Activated CD8-positive, alpha-beta memory T cell treated with anti-CD3 and anti-CD28 coated beads for 4 hours (primary cell): Measurements from ENCODE around the gene H1-8.
"Not testable (repeated sequence)": the region's sequence is repeated elsewhere in the genome, so short reads cannot be mapped to it uniquely, and the experiment has no call there.

ENCODE experiments used
- DNase-seq, 2 donors: peaks; one replicate each; pipeline ENCODE4 v3.0.0-alpha.2; 2020; ENCODE audit warnings: low read depth in 2 of 2

Gene H1-8

GRCh38 chr3:129515108-129515820 is 27.7 kb upstream of the H1-8 start:
- DNase-seq: not testable (repeated sequence)

- not testable (repeated sequence) for DNase-seq
Measured at GRCh38 chr3:129515821-129516432, 27.0 kb upstream of the H1-8 start.

GRCh38 chr3:129517516-129517915 is 25.5 kb upstream of the H1-8 start:
- DNase-seq: no peak

- DNase-seq: no peak
Measured at GRCh38 chr3:129518038-129518561, 24.9 kb upstream of the H1-8 start.

- no peak for DNase-seq
Measured at GRCh38 chr3:129518581-129518980, 24.4 kb upstream of the H1-8 start.

GRCh38 chr3:129519449-129519848 is 23.5 kb upstream of the H1-8 start:
- no peak for DNase-seq

- no peak for DNase-seq
Measured at GRCh38 chr3:129519896-129520715, 22.9 kb upstream of the H1-8 start.

- DNase-seq: no peak
Measured at GRCh38 chr3:129520960-129521359, 22.0 kb upstream of the H1-8 start.

- DNase-seq: no peak
Measured at GRCh38 chr3:129521611-129522010, 21.4 kb upstream of the H1-8 start.

GRCh38 chr3:129522953-129523352 is 20.0 kb upstream of the H1-8 start:
- no peak for DNase-seq

GRCh38 chr3:129524081-129524480 is 18.9 kb upstream of the H1-8 start:
- no peak for DNase-seq

- no peak for DNase-seq
Measured at GRCh38 chr3:129525341-129525968, 17.5 kb upstream of the H1-8 start.

GRCh38 chr3:129526121-129526900 is 16.7 kb upstream of the H1-8 start:
- DNase-seq: no peak

- DNase-seq: no peak
Measured at GRCh38 chr3:129527262-129527661, 15.7 kb upstream of the H1-8 start.

GRCh38 chr3:129528589-129529100 is 14.3 kb upstream of the H1-8 start, which contains the start of gene RHO:
Gene RHO, plus strand, starts transcription at chr3:129528639. Its CDS starts 95 bp downstream, at chr3:129528734.
- no peak for DNase-seq

GRCh38 chr3:129529436-129530210 is 13.4 kb upstream of the H1-8 start:
- DNase-seq: no peak

- no peak for DNase-seq
Measured at GRCh38 chr3:129530251-129530791, 12.7 kb upstream of the H1-8 start.

- DNase-seq: no peak
Measured at GRCh38 chr3:129530821-129531220, 12.2 kb upstream of the H1-8 start.

- DNase-seq: no peak
Measured at GRCh38 chr3:129531699-129532098, 11.3 kb upstream of the H1-8 start.

GRCh38 chr3:129532261-129532660 is 10.7 kb upstream of the H1-8 start:
- no peak for DNase-seq
